GM12878 (cell line): ENCODE results near the gene BIK.

Source experiments
- CEBPZ ChIP-seq: fragments of 150-350 bp; IDR thresholded peaks from 2 replicates; pipeline ENCODE4 v1.6.1; 2016; ENCODE audit warnings: low read depth, low read length
- SIN3A ChIP-seq: IDR thresholded peaks from 2 replicates; pipeline ENCODE4 v1.6.1; 2012; ENCODE audit warnings: low read depth, low read length, improper control_type of control experiment
- SMC3 ChIP-seq: IDR thresholded peaks from 2 replicates; pipeline ENCODE4 v1.6.1; 2011; ENCODE audit warnings: low read length, improper control_type of control experiment, borderline replicate concordance

GRCh38 chr22:43156413-43156812 lies 45.9 kb downstream of the BIK start:
- TF ChIP-seq SIN3A = no peak
- TF ChIP-seq CEBPZ = no peak
- TF ChIP-seq SMC3 = no peak
